GM10248 (cell line): Measurements from ENCODE around the gene COLQ.

Experiments
- CTCF ChIA-PET: fragments of 300-600 bp; sonication (Branson Sonifier 250); formaldehyde crosslinking; extraction: SDS; loops from one replicate; lab custom pipeline; 2021; ENCODE audit warnings: antibody characterized with exemption; lab: Yijun Ruan, JAX
- POLR2A ChIA-PET: fragments of 350-650 bp; sonication (Branson Sonifier 250); formaldehyde crosslinking; extraction: SDS; loops from one replicate; lab custom pipeline; 2020; ENCODE audit warnings: antibody characterized with exemption; lab: Yijun Ruan, JAX
- DNase-seq: peaks from one replicate; pipeline ENCODE4 v3.0.0; 2012; ENCODE audit errors: extremely low spot score
- TF ChIP-seq, protein P1 (sequence below): IDR thresholded peaks from 2 replicates; pipeline ENCODE4 v1.5.1; 2012; ENCODE audit warnings: mild to moderate bottlenecking, low read depth; ENCODE audit errors: extremely low read depth, missing control alignments, control extremely low read depth

COLQ gene

DNA sequence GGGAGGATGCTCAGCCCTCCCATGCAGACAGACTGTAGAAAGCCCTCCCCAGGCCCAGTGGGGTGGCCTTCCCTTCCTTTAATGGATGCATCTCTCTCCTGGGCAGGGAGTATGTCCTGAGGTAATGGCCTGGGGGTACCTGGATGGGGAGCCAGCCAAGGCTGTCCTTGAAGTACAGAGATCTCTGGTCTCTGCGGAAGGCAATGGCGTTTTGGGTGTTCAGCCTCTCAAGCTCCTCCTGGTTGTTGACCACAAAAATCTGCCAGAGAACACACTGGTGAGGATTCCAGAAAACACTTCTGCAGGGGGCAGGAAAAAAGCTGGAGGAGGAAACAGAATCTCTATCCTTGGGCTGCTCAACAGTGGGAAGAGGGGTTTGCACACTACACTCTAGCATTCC, 65.2 kb downstream of the COLQ start:
- TF ChIP-seq, protein P1, sequence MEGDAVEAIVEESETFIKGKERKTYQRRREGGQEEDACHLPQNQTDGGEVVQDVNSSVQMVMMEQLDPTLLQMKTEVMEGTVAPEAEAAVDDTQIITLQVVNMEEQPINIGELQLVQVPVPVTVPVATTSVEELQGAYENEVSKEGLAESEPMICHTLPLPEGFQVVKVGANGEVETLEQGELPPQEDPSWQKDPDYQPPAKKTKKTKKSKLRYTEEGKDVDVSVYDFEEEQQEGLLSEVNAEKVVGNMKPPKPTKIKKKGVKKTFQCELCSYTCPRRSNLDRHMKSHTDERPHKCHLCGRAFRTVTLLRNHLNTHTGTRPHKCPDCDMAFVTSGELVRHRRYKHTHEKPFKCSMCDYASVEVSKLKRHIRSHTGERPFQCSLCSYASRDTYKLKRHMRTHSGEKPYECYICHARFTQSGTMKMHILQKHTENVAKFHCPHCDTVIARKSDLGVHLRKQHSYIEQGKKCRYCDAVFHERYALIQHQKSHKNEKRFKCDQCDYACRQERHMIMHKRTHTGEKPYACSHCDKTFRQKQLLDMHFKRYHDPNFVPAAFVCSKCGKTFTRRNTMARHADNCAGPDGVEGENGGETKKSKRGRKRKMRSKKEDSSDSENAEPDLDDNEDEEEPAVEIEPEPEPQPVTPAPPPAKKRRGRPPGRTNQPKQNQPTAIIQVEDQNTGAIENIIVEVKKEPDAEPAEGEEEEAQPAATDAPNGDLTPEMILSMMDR, result no peak
- CTCF ChIA-PET, result interaction anchor here (1.1 kb wide), 1 partner anchor 13 kb away, joined by 3 read pairs; no protein-coding TSS in a partner anchor
- DNase-seq, result no peak
- POLR2A ChIA-PET, result no interaction called here

DNA sequence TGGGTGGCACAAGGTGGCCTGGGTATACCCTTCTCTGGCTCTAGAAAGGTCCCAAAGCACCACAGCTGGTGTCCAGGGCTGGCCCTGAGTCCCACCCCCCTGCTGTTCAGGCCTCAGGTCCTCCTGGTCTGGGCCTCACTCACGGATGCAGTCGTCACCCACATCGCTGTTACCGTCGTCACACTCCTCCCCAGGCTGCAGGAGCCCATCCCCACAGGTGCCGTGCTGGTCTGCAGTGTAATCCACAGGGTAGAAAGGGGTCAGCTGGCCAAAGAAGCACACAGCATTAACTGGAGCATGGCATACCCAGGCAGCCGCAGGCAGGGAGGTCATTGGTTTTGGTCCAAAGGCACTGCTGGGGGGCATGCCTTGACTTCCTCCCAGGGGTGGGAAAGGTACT, 65.8 kb downstream of the COLQ start:
- CTCF ChIA-PET, result interaction anchor here (1.5 kb wide), 1 partner anchor 44 kb away, joined by 5 read pairs; no protein-coding TSS in a partner anchor
- no peak for DNase-seq
- TF ChIP-seq, protein P1, result no peak
- POLR2A ChIA-PET, result no interaction called here

DNA sequence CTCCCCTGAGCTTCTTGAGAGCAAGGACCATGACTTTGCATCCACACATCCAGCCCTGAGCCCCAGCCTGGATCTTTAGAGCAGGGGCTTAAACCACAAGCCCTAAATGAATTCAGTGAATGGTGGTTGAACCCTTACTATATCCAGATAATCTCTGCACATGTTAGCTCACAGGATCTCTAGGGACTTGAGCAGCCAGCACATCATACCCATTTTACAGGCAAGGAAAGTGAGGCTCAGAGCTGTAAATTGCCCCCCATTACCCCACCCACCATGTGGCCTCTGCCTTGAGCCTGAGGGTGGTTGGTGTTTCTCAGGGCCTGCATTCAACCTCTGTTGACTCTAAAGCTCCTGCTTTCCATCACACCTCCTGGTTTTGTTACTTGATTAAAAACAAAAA, 66.5 kb downstream of the COLQ start:
- ChIA-PET POLR2A (interaction anchor here (0.5 kb wide), 1 partner anchor 56 kb away, joined by 13 read pairs; no protein-coding TSS in a partner anchor), CTCF (interaction anchor here (0.8 to 1.5 kb wide), 2 partner anchors 8 to 45 kb away, joined by 3 to 5 read pairs; no protein-coding TSS in a partner anchor)
- no peak for DNase-seq
- TF ChIP-seq, protein P1, result no peak

DNA sequence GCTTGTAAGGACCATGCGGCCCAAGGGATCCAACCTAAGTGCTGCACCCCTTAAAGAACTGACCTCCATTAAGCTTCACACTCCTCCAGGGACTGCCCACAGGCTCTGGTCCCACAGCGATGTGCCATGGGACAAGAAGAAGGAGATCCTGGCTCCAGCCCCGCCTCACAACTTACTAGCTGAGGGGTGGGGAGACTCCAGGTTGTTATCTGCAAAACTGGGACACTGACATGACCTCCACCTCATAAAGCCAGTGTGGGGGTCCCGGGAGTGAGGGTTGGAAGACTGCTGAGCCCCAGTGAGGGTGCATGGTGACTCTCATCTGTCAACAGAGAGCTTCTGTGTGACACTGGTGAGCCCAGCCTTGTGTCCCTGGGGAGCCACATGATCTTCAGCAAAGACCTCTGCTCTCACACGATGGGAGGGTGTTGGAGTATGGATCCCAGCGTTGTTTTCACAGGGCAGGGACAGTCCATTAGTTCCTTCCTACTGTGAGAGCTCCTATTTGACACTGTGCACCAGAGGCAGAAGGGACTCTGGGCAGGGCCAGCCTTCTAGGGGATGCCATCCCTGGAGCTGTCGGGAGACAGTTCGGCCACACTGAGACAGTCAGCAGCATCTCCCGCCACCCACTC, 67.4 kb downstream of the COLQ start:
- CTCF ChIA-PET, result interaction anchor here (0.8 to 1.3 kb wide), 2 partner anchors 9 to 20 kb away, joined by 3 read pairs; no protein-coding TSS in a partner anchor
- POLR2A ChIA-PET, result no interaction called here
- no peak for DNase-seq
- TF ChIP-seq, protein P1, result no peak

DNA sequence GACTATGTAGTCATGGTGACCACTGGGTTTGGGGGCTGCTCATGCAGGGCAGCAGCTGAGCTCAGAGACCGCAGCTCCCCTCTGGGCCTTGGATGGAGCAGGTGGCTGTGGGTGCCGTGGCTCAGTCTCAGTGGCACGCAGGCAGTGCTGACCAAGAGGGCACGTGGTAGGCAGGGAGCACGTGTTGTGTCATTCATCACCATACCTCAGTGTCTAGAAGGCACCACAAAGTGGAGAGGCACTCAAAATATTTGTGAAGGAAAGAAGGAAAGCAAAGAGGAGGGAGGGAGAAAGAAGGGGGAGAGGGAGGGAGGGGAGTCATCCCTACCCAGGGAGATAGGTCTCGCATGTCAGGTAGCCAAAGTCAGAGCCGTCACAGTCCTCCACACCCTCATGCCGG, 68.0 kb downstream of the COLQ start:
- ChIA-PET CTCF (interaction anchor here (1.0 to 1.3 kb wide), 3 partner anchors 10 to 19 kb away, joined by 3 read pairs; no protein-coding TSS in a partner anchor), POLR2A (no interaction called here)
- TF ChIP-seq, protein P1, result no peak
- DNase-seq, result no peak

DNA sequence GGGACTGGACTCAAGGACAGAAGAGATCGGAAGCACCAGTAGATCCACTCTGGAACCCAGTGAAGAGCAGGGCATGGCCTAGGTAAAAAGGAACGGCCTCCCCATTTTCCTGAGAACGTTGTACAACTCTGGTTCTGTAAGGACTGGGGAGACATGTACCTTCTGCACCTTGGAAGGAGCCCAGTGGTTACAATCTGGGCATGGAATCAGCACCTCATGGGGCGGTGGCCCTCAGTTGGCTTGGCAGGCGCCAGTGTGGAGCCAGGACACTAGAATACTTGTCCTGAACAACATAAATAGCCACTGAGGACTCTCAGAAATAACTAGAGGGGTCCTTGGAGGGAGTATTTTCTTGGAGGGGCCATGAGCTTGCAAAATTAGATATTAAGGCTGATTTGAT, 68.5 kb downstream of the COLQ start:
- DNase-seq, result no peak
- ChIA-PET CTCF (interaction anchor here (1.0 to 1.3 kb wide), 3 partner anchors 10 to 19 kb away, joined by 3 read pairs; no protein-coding TSS in a partner anchor), POLR2A (no interaction called here)
- TF ChIP-seq, protein P1, result no peak
